Psoas muscle (tissue), 8 donors: ENCODE measurements around the gene AMIGO3. TPM values are rescaled to one million over a fixed set of nuclear protein-coding genes. Genes with fewer than 3 reads are reported as not detected.
"Not testable (repeated sequence)": the region's sequence is repeated elsewhere in the genome, so short reads cannot be mapped to it uniquely, and the experiment has no call there.

Experiments used
- ATAC-seq, 4 donors: fragments of 200-7000 bp; cut with Tn5 transposase; one replicate each; pipeline ENCODE4 v1.9.1; 2020; ENCODE audit warnings: moderate library complexity in 3 of 4, mild to moderate bottlenecking in 2 of 4
- DNase-seq, 2 donors: peaks; one replicate each; pipeline ENCODE4 v3.0.0-alpha.2; 2020
- H3K27ac ChIP-seq: fragments of 200-600 bp; one replicate; pipeline ENCODE4 v1.8.0; 2022
- H3K27me3 ChIP-seq, 3 donors: fragments of 200-600 bp in 1 of 3; one replicate each; pipeline versions ENCODE4 v1.6.1 to v1.8.0; 2013 to 2022; ENCODE audit warnings: low read length in 2 of 3, mild to moderate bottlenecking in 2 of 3, moderate library complexity in 1 of 3; ENCODE audit not compliant: insufficient read depth in 3 of 3
- H3K36me3 ChIP-seq, 2 donors: fragments of 200-600 bp in 1 of 2; one replicate each; pipeline versions ENCODE4 v1.6.1 to v1.8.0; 2013 to 2022; ENCODE audit warnings: low read depth in 1 of 2, mild to moderate bottlenecking in 1 of 2, moderate library complexity in 1 of 2; ENCODE audit not compliant: insufficient read depth in 1 of 2
- H3K4me1 ChIP-seq: fragments of 200-600 bp; one replicate; pipeline ENCODE4 v1.8.0; 2022
- H3K4me3 ChIP-seq: fragments of 200-600 bp; one replicate; pipeline ENCODE4 v1.8.0; 2022; ENCODE audit warnings: mild to moderate bottlenecking
- H3K9me3 ChIP-seq: fragments of 200-600 bp; one replicate; pipeline ENCODE4 v1.8.0; 2022
- WGBS, 3 donors: extraction: QIAGEN DNeasy Blood & Tissue Kit; methylation state at CpG; one replicate each; pipeline versions ENCODE4 v1.1.6 to v1.1.7; 2013; 5-methylcytosine and 5-hydroxymethylcytosine counted together
- intact Hi-C, 2 donors: fragments of 100-400 bp; cut with DNase I; formaldehyde crosslinking; loops; one replicate each; pipeline versions ENCODE4 v1.11.0 to v1.14.2; 2022
- polyA plus RNA-seq, 3 donors: library from polyadenylated mRNA; stranded (reverse); fragments of 200-250 nt; gene quantifications; one replicate each; pipeline ENCODE4 v1.2.3, GENCODE V29; 2013
- total RNA-seq, 4 donors: library from RNA; stranded (reverse); fragmentation: NEBNext Ultra II Directional in 2 of 4; extraction: Animal tissue kit (Norgen Biotek cat#: 25700) in 2 of 4; gene quantifications; one replicate each; pipeline versions ENCODE4 v1.2.1 to v1.2.4, GENCODE V29; 2021 to 2023
- TF ChIP-seq, protein P1 (sequence below): fragments of 200-600 bp; IDR thresholded peaks from one replicate; pipeline ENCODE4 v1.8.0; 2022; ENCODE audit warnings: antibody characterized with exemption
- donor health status: healthy with polysubstance abuse.
- donor health status: DM: no; HTN: no; CAD: no; lungs with moderate emphysema.
- donor health status: Bipolar disorder and iron deficiency.
- donor health status: healthy.
- donor health status: DM: yes; HTN: yes; CAD: no.
- donor health status: DM: no; HTN: no; CAD: no.
- donor health status: DM: no; HTN: no; CAD: no.
- donor health status: DM: yes; HTN: yes; CAD: no.

Gene AMIGO3
- total and polyA plus RNA-seq, 7 donors, result 0.36 to 0.94 (median 0.43) TPM; not detected in 3

GRCh38 chr3:49699281-49699979 is 20.1 kb downstream of the AMIGO3 start:
- Histone ChIP-seq H3K9me3 (no peaks in the 10 kb centered on the region), H3K27ac (peak overlapping the region; percentile 30), H3K4me3 (no peak overlapping the region), H3K4me1 (peaks cover 8% of the 10 kb centered on the region), H3K36me3 (peaks cover 0 to 76% of the 10 kb centered on the region in 2 donors), H3K27me3 (no peaks in the 10 kb centered on the region)
- ATAC-seq, result no peak
- DNase-seq, result no peak
- 72 to 87% (median 77%) methylated on average over 11 to 16 of the region's 16 CpGs for WGBS, 3 donors
- TF ChIP-seq, protein P1, sequence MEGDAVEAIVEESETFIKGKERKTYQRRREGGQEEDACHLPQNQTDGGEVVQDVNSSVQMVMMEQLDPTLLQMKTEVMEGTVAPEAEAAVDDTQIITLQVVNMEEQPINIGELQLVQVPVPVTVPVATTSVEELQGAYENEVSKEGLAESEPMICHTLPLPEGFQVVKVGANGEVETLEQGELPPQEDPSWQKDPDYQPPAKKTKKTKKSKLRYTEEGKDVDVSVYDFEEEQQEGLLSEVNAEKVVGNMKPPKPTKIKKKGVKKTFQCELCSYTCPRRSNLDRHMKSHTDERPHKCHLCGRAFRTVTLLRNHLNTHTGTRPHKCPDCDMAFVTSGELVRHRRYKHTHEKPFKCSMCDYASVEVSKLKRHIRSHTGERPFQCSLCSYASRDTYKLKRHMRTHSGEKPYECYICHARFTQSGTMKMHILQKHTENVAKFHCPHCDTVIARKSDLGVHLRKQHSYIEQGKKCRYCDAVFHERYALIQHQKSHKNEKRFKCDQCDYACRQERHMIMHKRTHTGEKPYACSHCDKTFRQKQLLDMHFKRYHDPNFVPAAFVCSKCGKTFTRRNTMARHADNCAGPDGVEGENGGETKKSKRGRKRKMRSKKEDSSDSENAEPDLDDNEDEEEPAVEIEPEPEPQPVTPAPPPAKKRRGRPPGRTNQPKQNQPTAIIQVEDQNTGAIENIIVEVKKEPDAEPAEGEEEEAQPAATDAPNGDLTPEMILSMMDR, result no peak
- intact Hi-C loops, result no loop called here

DNA sequence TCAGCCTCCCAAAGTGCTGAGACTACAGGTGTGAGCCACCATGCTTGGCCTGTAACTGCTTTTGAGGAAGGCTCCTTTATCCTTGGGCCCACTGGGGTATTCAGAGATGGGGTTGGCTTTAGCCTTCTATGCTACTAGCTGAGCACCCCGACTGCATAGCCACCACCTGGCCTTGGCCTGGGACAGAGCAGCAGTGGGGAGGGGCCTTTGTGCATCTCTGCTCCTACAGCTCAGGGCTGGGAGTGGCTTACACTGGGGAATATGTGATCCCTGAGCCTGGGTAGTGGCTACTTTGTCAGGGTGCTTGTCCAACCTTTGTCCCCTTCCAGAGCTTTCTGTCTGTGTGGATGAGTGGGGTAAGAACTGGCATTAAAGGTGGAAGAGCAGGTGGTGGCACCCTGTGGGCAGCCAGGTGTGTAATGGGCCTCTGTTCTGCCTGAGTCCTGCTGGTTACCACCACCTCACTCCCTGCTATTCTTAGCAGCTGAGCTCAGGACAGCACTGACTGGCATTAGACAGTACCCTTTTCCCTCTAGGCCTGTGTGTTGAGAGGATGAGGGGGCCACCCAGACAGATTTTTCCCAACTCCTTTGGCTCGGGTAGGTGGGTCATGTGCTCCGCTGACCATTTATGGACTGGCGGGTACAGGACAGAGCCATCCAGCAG is 24.0 kb downstream of the AMIGO3 start:
- H3K9me3 ChIP-seq, intact Hi-C loops, H3K4me3 ChIP-seq, H3K27me3 ChIP-seq: not testable (repeated sequence)
- Histone ChIP-seq H3K36me3 (peaks cover 0 to 43% of the 10 kb centered on the region in 2 donors), H3K4me1 (peaks cover 45% of the 10 kb centered on the region), H3K27ac (peak overlapping the region; percentile 94)
- 19 to 67% (median 33%) methylated on average over 3 to 4 of the region's 4 CpGs for WGBS, 3 donors
- ATAC-seq (peak; percentile 83 to 87 (median 85)), DNase-seq (peak in 1 of 2 donors; percentile 67)

GRCh38 chr3:49694409-49695070 is 24.9 kb downstream of the AMIGO3 start:
- 15 to 26% (median 17%) methylated on average over 6 of the region's 6 CpGs for WGBS, 3 donors
- Histone ChIP-seq H3K4me3 (peak overlapping the region; percentile 9), H3K4me1 (peaks cover 45% of the 10 kb centered on the region), H3K36me3 (peaks cover 0 to 34% of the 10 kb centered on the region in 2 donors), H3K27ac (peak overlapping the region; percentile 94)
- H3K27me3 ChIP-seq, H3K9me3 ChIP-seq, intact Hi-C loops: not testable (repeated sequence)
- ATAC-seq (peak; percentile 88 to 92 (median 92)), DNase-seq (peak; percentile 59 to 88)
- TF ChIP-seq, protein P1, result peak; percentile 17

DNA sequence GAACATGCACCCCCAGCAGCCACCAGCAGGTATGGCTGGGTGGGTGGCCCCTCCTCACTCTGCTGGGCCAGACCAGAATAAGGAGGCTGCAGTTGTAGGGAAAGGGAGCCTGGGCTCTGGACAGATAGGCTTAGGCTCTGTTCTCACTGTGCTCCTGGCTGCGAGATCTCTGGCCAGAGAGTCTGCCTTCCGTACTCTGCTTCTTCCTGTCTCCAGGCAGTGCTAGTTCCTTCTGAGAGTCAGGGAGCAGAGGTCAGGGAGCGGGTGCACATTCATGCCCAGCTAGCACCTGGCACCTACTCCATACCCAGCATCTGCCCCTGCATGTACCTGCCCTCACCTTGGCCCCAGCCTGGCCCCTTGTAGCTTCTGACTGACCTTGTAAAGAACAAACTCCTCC is 28.0 kb downstream of the AMIGO3 start:
- intact Hi-C loops, H3K36me3 ChIP-seq, H3K9me3 ChIP-seq, ATAC-seq, DNase-seq, H3K27me3 ChIP-seq: not testable (repeated sequence)
- peak overlapping the region; percentile 98 for H3K4me3 ChIP-seq
- H3K4me1 ChIP-seq, result peaks cover 57% of the 10 kb centered on the region
- WGBS, 3 donors, result 70 to 83% (median 75%) methylated on average over 3 of the region's 3 CpGs
- peak overlapping the region; percentile 9 for H3K27ac ChIP-seq

- Histone ChIP-seq H3K4me1 (peaks cover 57% of the 10 kb centered on the region), H3K27ac (peak overlapping the region; percentile 53), H3K4me3 (peak overlapping the region; percentile 98)
- intact Hi-C loops, ATAC-seq, DNase-seq, H3K9me3 ChIP-seq, H3K27me3 ChIP-seq, H3K36me3 ChIP-seq: not testable (repeated sequence)
- 70 to 96% (median 73%) methylated on average over 3 of the region's 3 CpGs for WGBS, 3 donors
These were observed 28.6 kb downstream of the AMIGO3 start for GRCh38 chr3:49690856-49691255.

DNA sequence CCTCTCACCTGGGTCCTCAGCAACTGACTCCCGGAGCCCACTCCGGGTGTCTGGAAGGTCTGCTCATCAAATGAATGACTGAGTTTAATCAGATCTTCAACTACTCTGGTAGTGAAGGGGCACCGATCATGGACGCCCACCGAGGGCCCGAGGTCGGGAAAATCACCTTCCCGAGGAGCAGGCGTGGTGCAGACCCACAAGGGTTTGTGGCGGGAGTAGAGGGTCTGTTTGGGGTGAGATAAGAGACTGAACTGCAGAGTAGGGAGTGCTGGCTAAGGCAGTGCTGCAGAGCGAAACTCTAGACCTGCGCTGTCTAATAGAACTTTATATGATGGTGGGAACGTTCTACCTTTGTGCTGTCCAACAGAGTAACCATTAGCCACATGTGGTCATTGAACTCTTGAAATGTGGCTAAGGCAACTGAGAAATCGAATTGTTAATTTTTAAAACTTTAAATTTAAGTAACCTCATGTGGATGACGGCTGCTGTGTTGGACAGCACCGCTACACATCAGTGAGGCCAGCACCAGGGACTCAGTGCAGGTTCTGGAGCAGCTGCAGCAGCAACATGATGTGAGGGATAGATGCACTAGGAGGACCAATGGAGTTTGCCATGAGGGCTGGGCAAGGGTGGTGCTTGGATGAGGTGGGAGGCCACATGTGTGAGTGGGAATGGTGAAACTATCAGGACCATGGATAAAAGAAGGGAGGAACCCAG is 29.4 kb downstream of the AMIGO3 start:
- Histone ChIP-seq H3K4me1 (peaks cover 52% of the 10 kb centered on the region), H3K4me3 (peak overlapping the region; percentile 98), H3K27ac (peak overlapping the region; percentile 96)
- H3K9me3 ChIP-seq, H3K36me3 ChIP-seq, DNase-seq, ATAC-seq, intact Hi-C loops, H3K27me3 ChIP-seq: not testable (repeated sequence)
- WGBS, 3 donors, result 4 to 6% (median 5%) methylated on average over 16 of the region's 16 CpGs
